Adrenal gland (tissue), 12 donors: ENCODE measurements around the gene DLG2. TPM values are rescaled to one million over a fixed set of nuclear protein-coding genes. Genes with fewer than 3 reads are reported as not detected.
"Not testable (repeated sequence)": the region's sequence is repeated elsewhere in the genome, so short reads cannot be mapped to it uniquely, and the experiment has no call there.

ENCODE experiments used
- DNase-seq, 7 donors: peaks; one replicate each; pipeline ENCODE4 v3.0.0-alpha.2; 2019 to 2020
- H3K27ac ChIP-seq, 5 donors: fragments of 200-600 bp; sonication (generic) in 4 of 5; 1 replicate in 3 of 5; 2 replicates in 2 of 5; pipeline versions ENCODE4 v1.5.1 to v1.8.0; 2016 to 2020; ENCODE audit warnings: mild to moderate bottlenecking in 1 of 5
- H3K27me3 ChIP-seq: fragments of 200-600 bp; 2 replicates; pipeline ENCODE4 v1.8.0; 2021
- H3K36me3 ChIP-seq, 2 donors: fragments of 200-600 bp; replicated peaks in 1 of 2; 1 replicate in 1 of 2; 2 replicates in 1 of 2; pipeline versions ENCODE4 v1.5.1 to v1.8.0; 2018 to 2022
- H3K4me1 ChIP-seq, 2 donors: fragments of 200-600 bp; replicated peaks in 1 of 2; 1 replicate in 1 of 2; 2 replicates in 1 of 2; pipeline versions ENCODE4 v1.5.1 to v1.8.0; 2018 to 2021
- H3K4me3 ChIP-seq, 4 donors: fragments of 200-600 bp; sonication (generic) in 3 of 4; one replicate each; pipeline ENCODE4 v1.5.1; 2016 to 2018
- H3K9me3 ChIP-seq, 3 donors: fragments of 200-600 bp; sonication (generic) in 1 of 3; replicated peaks in 1 of 3; 1 replicate in 2 of 3; 2 replicates in 1 of 3; pipeline versions ENCODE4 v1.5.1 to v1.8.0; 2016 to 2021
- POLR2A ChIP-seq, 2 donors: fragments of 450-650 bp; IDR thresholded peaks; one replicate each; pipeline ENCODE4 v1.6.1; 2017; ENCODE audit warnings: antibody characterized with exemption in 2 of 2, mild to moderate bottlenecking in 2 of 2, moderate library complexity in 1 of 2
- WGBS, 4 donors: extraction: QIAGEN DNeasy Blood & Tissue Kit in 2 of 4; methylation state at CpG; one replicate each; pipeline versions ENCODE4 v1.1.5 to v1.1.7; 2013 to 2017; 5-methylcytosine and 5-hydroxymethylcytosine counted together
- intact Hi-C, 2 donors: fragments of 100-400 bp; cut with DNase I; formaldehyde crosslinking; loops; one replicate each; pipeline versions ENCODE4 v1.14.1 to v1.15.0; 2022 to 2023
- polyA plus RNA-seq, 3 donors: library from polyadenylated mRNA; stranded (reverse); fragments of 200-250 nt in 2 of 3; fragments of 350-450 nt in 1 of 3; fragmentation: Illumina TruSeq in 1 of 3; extraction: RNeasy Lipid Tissue Mini Kit (QIAGEN cat#74804) in 1 of 3; gene quantifications; one replicate each; pipeline ENCODE4 v1.2.3, GENCODE V29; 2013 to 2014
- total RNA-seq, 9 donors: library from RNA; depleted of rRNA in 4 of 9; stranded (reverse); fragments of >200 nt in 4 of 9; fragments of 120-200 nt in 1 of 9; fragmentation: NEBNext Ultra II Directional in 1 of 9; extraction: Animal tissue kit (Norgen Biotek cat#: 25700) in 1 of 9; gene quantifications; one replicate each; pipeline versions ENCODE4 v1.1.0 to v1.2.4, GENCODE V29; 2013 to 2023
- TF ChIP-seq, protein P1 (sequence below), 6 experiments: fragments of 450-650 bp in 4 of 6; fragments of 200-600 bp in 2 of 6; sonication (generic) in 1 of 6; IDR thresholded peaks; 1 replicate in 5 of 6; 2 replicates in 1 of 6; pipeline versions ENCODE4 v1.5.1 to v1.8.0; 2016 to 2021; ENCODE audit warnings: antibody characterized with exemption in 6 of 6, mild to moderate bottlenecking in 2 of 6, moderate library complexity in 1 of 6
- donor health status: healthy with polysubstance abuse.
- donor health status: Bipolar disorder and iron deficiency.
- donor health status: DM: yes; HTN: yes; CAD: no.
- donor health status: DM: no; HTN: no; CAD: no.
- donor health status: DM: no; HTN: no; CAD: no.
- donor health status: DM: yes; HTN: yes; CAD: no.

DLG2 gene
- total and polyA plus RNA-seq, 12 donors: 8.3 to 101 (median 37.5) TPM

DNA sequence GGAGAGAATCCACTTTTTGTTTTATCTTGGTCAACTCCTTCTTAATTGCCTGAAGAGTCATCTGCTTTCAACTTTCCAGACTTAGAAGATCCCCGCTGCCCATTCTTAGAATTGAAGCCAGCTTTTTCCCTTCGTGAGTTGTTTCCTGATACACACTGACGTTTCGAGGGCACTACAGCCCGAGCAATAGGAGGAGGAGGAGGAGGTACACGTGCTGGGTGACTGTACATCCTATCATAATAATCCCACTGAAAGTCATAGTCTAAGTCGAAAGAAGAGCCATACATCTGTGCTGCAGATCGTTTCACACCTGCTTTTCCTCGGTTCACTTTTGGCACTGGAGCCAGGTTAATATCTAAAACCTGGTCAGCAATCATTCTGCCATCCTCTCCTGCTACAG, 606.1 kb downstream of the DLG2 start:
- TF ChIP-seq POLR2A (IDR thresholded peaks at IDR 0.05): no peak
- TF ChIP-seq, protein P1, sequence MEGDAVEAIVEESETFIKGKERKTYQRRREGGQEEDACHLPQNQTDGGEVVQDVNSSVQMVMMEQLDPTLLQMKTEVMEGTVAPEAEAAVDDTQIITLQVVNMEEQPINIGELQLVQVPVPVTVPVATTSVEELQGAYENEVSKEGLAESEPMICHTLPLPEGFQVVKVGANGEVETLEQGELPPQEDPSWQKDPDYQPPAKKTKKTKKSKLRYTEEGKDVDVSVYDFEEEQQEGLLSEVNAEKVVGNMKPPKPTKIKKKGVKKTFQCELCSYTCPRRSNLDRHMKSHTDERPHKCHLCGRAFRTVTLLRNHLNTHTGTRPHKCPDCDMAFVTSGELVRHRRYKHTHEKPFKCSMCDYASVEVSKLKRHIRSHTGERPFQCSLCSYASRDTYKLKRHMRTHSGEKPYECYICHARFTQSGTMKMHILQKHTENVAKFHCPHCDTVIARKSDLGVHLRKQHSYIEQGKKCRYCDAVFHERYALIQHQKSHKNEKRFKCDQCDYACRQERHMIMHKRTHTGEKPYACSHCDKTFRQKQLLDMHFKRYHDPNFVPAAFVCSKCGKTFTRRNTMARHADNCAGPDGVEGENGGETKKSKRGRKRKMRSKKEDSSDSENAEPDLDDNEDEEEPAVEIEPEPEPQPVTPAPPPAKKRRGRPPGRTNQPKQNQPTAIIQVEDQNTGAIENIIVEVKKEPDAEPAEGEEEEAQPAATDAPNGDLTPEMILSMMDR (IDR thresholded peaks at IDR 0.05): no peak
- Histone ChIP-seq H3K27me3 (no peaks in the 10 kb centered on the region), H3K4me1 (no peaks in the 10 kb centered on the region), H3K9me3 (no peaks in the 10 kb centered on the region), H3K27ac (no peak overlapping the region), H3K4me3 (no peak overlapping the region), H3K36me3 (no peaks in the 10 kb centered on the region)
- 74 to 82% (median 77%) methylated on average over 9 of the region's 9 CpGs for WGBS, 4 donors
- DNase-seq: no peak
- intact Hi-C loops: no loop called here

- no peaks in the 10 kb centered on the region for H3K27me3 ChIP-seq
- no peaks in the 10 kb centered on the region for H3K4me1 ChIP-seq
- no peak overlapping the region for H3K4me3 ChIP-seq
- no peak for DNase-seq
- WGBS, 4 donors: 45 to 62% (median 53%) methylated on average over 4 of the region's 4 CpGs
- H3K36me3 ChIP-seq: no peaks in the 10 kb centered on the region
- no peaks in the 10 kb centered on the region for H3K9me3 ChIP-seq
- no peak overlapping the region for H3K27ac ChIP-seq
- TF ChIP-seq, protein P1 (IDR thresholded peaks at IDR 0.05): no peak
- no peak for TF ChIP-seq POLR2A (IDR thresholded peaks at IDR 0.05)
- intact Hi-C loops: no loop called here
These were observed 633.8 kb downstream of the DLG2 start for GRCh38 chr11:84993386-84993785.

GRCh38 chr11:84990141-84990540, 637.0 kb downstream of the DLG2 start:
- intact Hi-C loops: no loop called here
- DNase-seq: no peak
- no peak for TF ChIP-seq POLR2A (IDR thresholded peaks at IDR 0.05)
- TF ChIP-seq, protein P1 (IDR thresholded peaks at IDR 0.05): no peak
- Histone ChIP-seq H3K9me3 (no peaks in the 10 kb centered on the region), H3K4me1 (no peaks in the 10 kb centered on the region), H3K4me3 (no peak overlapping the region), H3K27me3 (no peaks in the 10 kb centered on the region), H3K27ac (no peak overlapping the region), H3K36me3 (no peaks in the 10 kb centered on the region)
- 63 to 77% (median 72%) methylated on average over 3 of the region's 3 CpGs for WGBS, 4 donors

DNA sequence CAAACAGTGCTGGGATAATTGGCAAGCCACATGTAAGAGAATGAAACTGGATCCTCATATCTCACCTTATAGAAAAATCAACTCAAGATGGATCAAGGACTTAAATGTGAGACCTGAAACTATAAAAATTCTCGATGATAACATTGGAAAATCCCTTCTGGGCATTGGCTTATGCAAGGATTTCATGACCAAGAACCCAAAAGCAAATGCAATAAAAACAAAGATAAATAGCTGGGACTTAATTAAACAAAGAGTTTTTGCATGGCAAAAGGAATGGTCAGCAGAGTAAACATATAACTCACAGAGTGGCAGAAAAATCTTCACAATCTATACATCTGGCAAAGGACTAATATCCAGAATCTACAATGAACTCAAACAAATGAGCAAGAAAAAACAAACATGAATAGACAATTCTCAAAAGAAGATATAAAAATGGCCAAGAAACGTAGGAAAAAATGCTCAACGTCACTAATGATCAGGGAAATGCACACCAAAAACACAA, 639.4 kb downstream of the DLG2 start:
- H3K4me3 ChIP-seq, H3K27ac ChIP-seq, H3K4me1 ChIP-seq, H3K36me3 ChIP-seq, H3K27me3 ChIP-seq, DNase-seq, H3K9me3 ChIP-seq, intact Hi-C loops: not testable (repeated sequence)
- 53 to 62% (median 57%) methylated on average over 3 of the region's 3 CpGs for WGBS, 4 donors

DNA sequence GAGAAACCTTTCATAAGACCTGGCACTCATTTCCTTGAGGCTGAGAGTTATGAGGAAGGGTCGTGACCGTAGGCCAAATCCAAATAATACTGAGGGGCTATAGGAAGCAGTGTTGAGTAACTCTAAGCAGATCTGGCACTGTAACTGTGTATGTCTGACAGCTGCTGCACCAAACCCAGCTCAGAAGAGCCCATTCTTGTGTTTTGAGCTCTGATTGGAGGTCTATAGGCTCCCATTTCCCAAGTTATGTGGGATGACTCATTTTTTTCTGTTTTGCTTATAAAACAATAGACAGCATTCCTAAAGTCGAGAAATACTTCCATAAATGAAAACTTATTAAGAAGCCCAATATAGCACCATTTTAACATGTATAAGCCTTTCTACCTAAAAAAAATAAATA, 645.8 kb downstream of the DLG2 start:
- Histone ChIP-seq H3K4me1 (no peaks in the 10 kb centered on the region), H3K27ac (no peak overlapping the region), H3K36me3 (no peaks in the 10 kb centered on the region), H3K27me3 (no peaks in the 10 kb centered on the region), H3K9me3 (no peaks in the 10 kb centered on the region), H3K4me3 (no peak overlapping the region)
- TF ChIP-seq, protein P1 (IDR thresholded peaks at IDR 0.05): no peak
- TF ChIP-seq POLR2A (IDR thresholded peaks at IDR 0.05): no peak
- intact Hi-C loops: no loop called here
- WGBS, 4 donors: 71 to 77% (median 74%) methylated on average over 3 of the region's 3 CpGs
- no peak for DNase-seq
